IMR-90 (cell line): ENCODE results near the gene TMEM237. TPM values are rescaled to one million over a fixed set of nuclear protein-coding genes. Genes with fewer than 3 reads are reported as not detected.

ENCODE experiments used
- ATAC-seq: fragments of 200-7000 bp; cut with Tn5 transposase; 2 replicates; pipeline ENCODE4 v1.9.1; 2020; ENCODE audit warnings: low read depth, mild to moderate bottlenecking, moderate library complexity
- BruUV-seq: library from RNA; stranded (reverse); fragments of 400-500 nt; replicated peaks from 2 replicates; lab custom pipeline; 2021; lab: Mats Ljungman, UMichigan
- CTCF ChIA-PET: fragments of 300-600 bp; formaldehyde crosslinking; extraction: SDS; loops from one replicate; lab custom pipeline; 2021; ENCODE audit warnings: antibody characterized with exemption; lab: Yijun Ruan, JAX
- POLR2A ChIA-PET: fragments of 300-600 bp; sonication (Branson Sonifier 250); formaldehyde crosslinking; loops from one replicate; lab custom pipeline; 2022; ENCODE audit warnings: antibody characterized with exemption; ENCODE audit not compliant: unreplicated experiment; lab: Charles Lee
- DNase-seq: peaks from one replicate; pipeline ENCODE4 v3.0.0; 2013
- H2AFZ ChIP-seq: replicated peaks from 2 replicates; pipeline ENCODE3; 2013; ENCODE audit warnings: low read length, mild to moderate bottlenecking; ENCODE audit not compliant: poor library complexity
- H2AK5ac ChIP-seq: 2 replicates; pipeline ENCODE4 v1.6.1; 2013; ENCODE audit warnings: low read depth, low read length, inconsistent platforms
- H2AK9ac ChIP-seq: replicated peaks from 2 replicates; pipeline ENCODE3; 2013; ENCODE audit warnings: mild to moderate bottlenecking, low read depth, low read length, moderate library complexity; ENCODE audit not compliant: poor library complexity
- H2BK120ac ChIP-seq: 2 replicates; pipeline ENCODE4 v1.6.1; 2013; ENCODE audit warnings: low read depth, low read length, inconsistent platforms
- H2BK15ac ChIP-seq: 3 replicates; pipeline ENCODE4 v1.6.1; 2013; ENCODE audit warnings: low read depth, low read length, inconsistent platforms
- H2BK20ac ChIP-seq: 2 replicates; pipeline ENCODE4 v1.6.1; 2013; ENCODE audit warnings: low read depth, mild to moderate bottlenecking, inconsistent platforms, low read length, moderate library complexity
- H2BK5ac ChIP-seq: 2 replicates; pipeline ENCODE4 v1.6.1; 2013; ENCODE audit warnings: mild to moderate bottlenecking, low read depth, low read length, inconsistent platforms; ENCODE audit not compliant: poor library complexity, severe bottlenecking
- H3K14ac ChIP-seq: replicated peaks from 2 replicates; pipeline ENCODE4 v1.6.1; 2013; ENCODE audit warnings: low read depth, low read length, inconsistent platforms
- H3K18ac ChIP-seq: 2 replicates; pipeline ENCODE4 v1.6.1; 2013; ENCODE audit warnings: low read depth, low read length, control low read depth
- H3K23ac ChIP-seq: 2 replicates; pipeline ENCODE4 v1.6.1; 2013; ENCODE audit warnings: low read depth, low read length, inconsistent platforms
- H3K27ac ChIP-seq: 2 replicates; pipeline ENCODE4 v1.5.1; 2013; ENCODE audit warnings: mild to moderate bottlenecking, control low read depth, low read length; ENCODE audit not compliant: insufficient read depth
- H3K27me3 ChIP-seq: 2 replicates; pipeline ENCODE4 v1.6.1; 2013; ENCODE audit warnings: low read length; ENCODE audit not compliant: control insufficient read depth, insufficient read depth
- H3K36me3 ChIP-seq: 2 replicates; pipeline ENCODE4 v1.6.1; 2013; ENCODE audit warnings: low read length, mixed read lengths; ENCODE audit not compliant: control insufficient read depth, insufficient read depth
- H3K4ac ChIP-seq: 2 replicates; pipeline ENCODE4 v1.6.1; 2013; ENCODE audit warnings: low read depth, low read length, inconsistent platforms
- H3K4me1 ChIP-seq: 2 replicates; pipeline ENCODE4 v1.6.1; 2013; ENCODE audit warnings: low read length, mixed read lengths; ENCODE audit not compliant: control insufficient read depth, insufficient read depth
- H3K4me2 ChIP-seq: 2 replicates; pipeline ENCODE4 v1.6.1; 2013; ENCODE audit warnings: low read depth, mild to moderate bottlenecking, control low read depth, low read length, moderate library complexity
- H3K4me3 ChIP-seq: 2 replicates; pipeline ENCODE4 v1.5.1; 2013; ENCODE audit warnings: low read depth, mild to moderate bottlenecking, control low read depth, low read length, moderate library complexity; ENCODE audit not compliant: insufficient read depth
- H3K56ac ChIP-seq: 2 replicates; pipeline ENCODE4 v1.6.1; 2013; ENCODE audit warnings: low read length, inconsistent platforms; ENCODE audit not compliant: insufficient read depth; ENCODE audit errors: extremely low read depth
- H3K79me1 ChIP-seq, 2 experiments: 2 replicates each; pipeline ENCODE4 v1.6.1; 2013; ENCODE audit warnings: low read length in 2 of 2, inconsistent platforms in 1 of 2, low read depth in 1 of 2
- H3K9ac ChIP-seq: 2 replicates; pipeline ENCODE4 v1.6.1; 2013; ENCODE audit warnings: low read depth, low read length, control low read depth
- H3K9me1 ChIP-seq: 2 replicates; pipeline ENCODE4 v1.6.1; 2013; ENCODE audit warnings: low read length, inconsistent platforms; ENCODE audit not compliant: insufficient read depth
- H3K9me3 ChIP-seq: 2 replicates; pipeline ENCODE4 v1.6.1; 2013; ENCODE audit warnings: low read length; ENCODE audit not compliant: control insufficient read depth, insufficient read depth
- H4K20me1 ChIP-seq: 2 replicates; pipeline ENCODE4 v1.6.1; 2013; ENCODE audit warnings: low read length, inconsistent platforms; ENCODE audit not compliant: insufficient read depth
- H4K5ac ChIP-seq: 2 replicates; pipeline ENCODE4 v1.6.1; 2013; ENCODE audit warnings: mild to moderate bottlenecking, low read depth, low read length, control low read depth
- H4K8ac ChIP-seq, 2 experiments: 2 replicates each; pipeline ENCODE4 v1.6.1; 2013; ENCODE audit warnings: low read depth in 2 of 2, low read length in 2 of 2, control low read depth in 1 of 2, inconsistent platforms in 1 of 2
- H4K91ac ChIP-seq: 2 replicates; pipeline ENCODE4 v1.6.1; 2013; ENCODE audit warnings: low read depth, low read length, inconsistent platforms; ENCODE audit not compliant: insufficient read depth
- BHLHE40 ChIP-seq: fragments of 150-350 bp; IDR thresholded peaks from 2 replicates; pipeline ENCODE4 v1.6.1; 2016; ENCODE audit warnings: mild to moderate bottlenecking, low read depth, low read length
- CEBPB ChIP-seq: IDR thresholded peaks from 2 replicates; pipeline ENCODE4 v1.6.1; 2012; ENCODE audit warnings: low read depth, low read length, improper control_type of control experiment
- CTCF ChIP-seq: conservative IDR thresholded peaks from 2 replicates; pipeline ENCODE4 v1.5.1; 2012; ENCODE audit warnings: mild to moderate bottlenecking, low read depth, low read length, improper control_type of control experiment
- FOS ChIP-seq: fragments of 150-350 bp; IDR thresholded peaks from 2 replicates; pipeline ENCODE4 v1.6.1; 2016; ENCODE audit warnings: low read depth, low read length
- MAFK ChIP-seq: IDR thresholded peaks from 2 replicates; pipeline ENCODE4 v1.6.1; 2012; ENCODE audit warnings: low read depth, low read length, improper control_type of control experiment
- MXI1 ChIP-seq: IDR thresholded peaks from 2 replicates; pipeline ENCODE4 v1.6.1; 2012; ENCODE audit warnings: low read depth, mild to moderate bottlenecking, low read length, moderate library complexity, borderline replicate concordance
- NFE2L2 ChIP-seq: fragments of 150-350 bp; IDR thresholded peaks from 2 replicates; pipeline ENCODE4 v1.6.1; 2016; ENCODE audit warnings: low read depth, mild to moderate bottlenecking, low read length
- RAD21 ChIP-seq: IDR thresholded peaks from 2 replicates; pipeline ENCODE4 v1.6.1; 2012; ENCODE audit warnings: low read length, improper control_type of control experiment
- RCOR1 ChIP-seq: IDR thresholded peaks from 2 replicates; pipeline ENCODE4 v1.6.1; 2012; ENCODE audit warnings: mild to moderate bottlenecking, low read length, improper control_type of control experiment; ENCODE audit not compliant: insufficient replicate concordance
- RFX5 ChIP-seq: IDR thresholded peaks from 2 replicates; pipeline ENCODE4 v1.8.0; 2012; ENCODE audit warnings: low read depth, mild to moderate bottlenecking, low read length, moderate library complexity
- WGBS, 2 experiments: methylation state at CpG; one replicate each; pipeline versions ENCODE4 v1.1.5 to v1.1.7; 2013; ENCODE audit warnings: missing lambda C conversion rate in 2 of 2; ENCODE audit not compliant: insufficient read length in 1 of 2; ENCODE audit errors: extremely low coverage in 2 of 2; 5-methylcytosine and 5-hydroxymethylcytosine counted together
- dilution Hi-C: fragments of 300-500 bp; cut with HindIII; formaldehyde crosslinking; loops from one replicate; pipeline ENCODE4 v1.14.3; 2018; ENCODE audit warnings: low sequenced_read_pairs; ENCODE audit not compliant: unreplicated experiment
- in situ Hi-C: fragments of 300-500 bp; cut with MboI; formaldehyde crosslinking; loops from 3 replicates; pipeline ENCODE4 v1.14.3; 2019; ENCODE audit warnings: low sequenced_read_pairs, inconsistent platforms, mixed read lengths
- intact Hi-C: fragments of 100-400 bp; cut with micrococcal nuclease; formaldehyde crosslinking; loops from 2 replicates; pipeline ENCODE4 v1.10.0; 2022
- polyA plus RNA-seq, 3 experiments: library from polyadenylated mRNA; depleted of rRNA; stranded (reverse); fragments of >200 nt; gene quantifications; 2 replicates each; pipeline ENCODE4 v1.2.3, GENCODE V29; 2012; ENCODE audit warnings: low replicate concordance in 1 of 3
- total RNA-seq: library from RNA; depleted of rRNA; stranded (reverse); fragments of >200 nt; gene quantifications from 2 replicates; pipeline ENCODE4 v1.2.3, GENCODE V29; 2012

The TMEM237 gene
- total and polyA plus RNA-seq, 2 of the 4 experiments (the other 2 are of a cell fraction): 29.4 to 58.8 TPM

- Histone ChIP-seq H3K56ac (no peak overlapping the region), H2BK5ac (no peak overlapping the region), H3K36me3 (peaks cover 1% of the 10 kb centered on the region; the same call in 1 of the 2 replicates), H4K20me1 (no peaks in the 10 kb centered on the region), H3K27ac (no peak overlapping the region), H4K91ac (no peak overlapping the region), H3K4me1 (no peaks in the 10 kb centered on the region), H3K9me1 (no peaks in the 10 kb centered on the region), H3K18ac (no peak overlapping the region), H2BK20ac (no peak overlapping the region), H3K23ac (no peak overlapping the region), H3K14ac (no peak overlapping the region), H3K9ac (no peak overlapping the region), H3K27me3 (no peaks in the 10 kb centered on the region), H4K5ac (no peak overlapping the region), H2AFZ (no peak overlapping the region), H4K8ac (no peak overlapping the region), H2BK15ac (no peak overlapping the region), H3K4me2 (no peak overlapping the region), H3K4me3 (no peak overlapping the region), H3K9me3 (no peaks in the 10 kb centered on the region), H3K4ac (no peak overlapping the region), H3K79me1 (no peaks in the 10 kb centered on the region), H2BK120ac (no peak overlapping the region), H2AK5ac (no peak overlapping the region), H2AK9ac (no peak overlapping the region)
- no peak for DNase-seq
- in situ Hi-C loops: no loop called here
- WGBS, 2 experiments: 72% methylated on average over 2 of the region's 3 CpGs; no CpG with 5 or more reads in 1 of the 2 experiments
- intact Hi-C loops: no loop called here
- ATAC-seq: no peak
- dilution Hi-C loops: no loop called here
- ChIA-PET CTCF (no interaction called here), POLR2A (no interaction called here)
- TF ChIP-seq FOS: no peak
- TF ChIP-seq RAD21: no peak
- TF ChIP-seq RCOR1: no peak
- no peak for TF ChIP-seq NFE2L2
- no peak for TF ChIP-seq MXI1
- no peak for TF ChIP-seq RFX5
- no peak for TF ChIP-seq MAFK
- no peak for TF ChIP-seq BHLHE40
- no peak for TF ChIP-seq CTCF
- no peak for TF ChIP-seq CEBPB
- no TSS peak for BruUV-seq
Observed at GRCh38 chr2:201674794-201675193, 31.5 kb upstream of the TMEM237 start.
